SK-N-SH treated with all-trans-retinoic acid at 6 μM for 48 hours (cell line): ENCODE measurements around the gene PRAF2.

Source experiments
- ATAC-seq: fragments of 200-7000 bp; cut with Tn5 transposase; 3 replicates; pipeline ENCODE4 v1.9.1; 2020; ENCODE audit warnings: mild to moderate bottlenecking, moderate library complexity
- ARNTL ChIP-seq: fragments of 450-650 bp; formaldehyde crosslinking; IDR thresholded peaks from 2 replicates; pipeline ENCODE4 v1.5.0; 2020; ENCODE audit warnings: low read depth, mild to moderate bottlenecking, moderate library complexity, borderline replicate concordance
- BACH2 ChIP-seq: fragments of 250-450 bp; sonication (Bioruptor Pico); IDR thresholded peaks from 2 replicates; pipeline ENCODE4 v1.9.0; 2021; ENCODE audit warnings: mild to moderate bottlenecking, borderline replicate concordance
- CREB5 ChIP-seq: fragments of 250-450 bp; sonication (Bioruptor Pico); IDR thresholded peaks from 2 replicates; pipeline ENCODE4 v1.5.1; 2020; ENCODE audit warnings: low read depth, mild to moderate bottlenecking, moderate library complexity
- CSDC2 ChIP-seq: fragments of 250-450 bp; sonication (Bioruptor Pico); IDR thresholded peaks from 2 replicates; pipeline ENCODE4 v1.5.0; 2020; ENCODE audit warnings: mild to moderate bottlenecking, moderate library complexity
- CSRNP3 ChIP-seq: fragments of 250-450 bp; sonication (Bioruptor Pico); IDR thresholded peaks from 2 replicates; pipeline ENCODE4 v1.5.1; 2021; ENCODE audit warnings: mild to moderate bottlenecking, moderate library complexity
- ESRRG ChIP-seq: fragments of 250-450 bp; sonication (Bioruptor Pico); IDR thresholded peaks from 2 replicates; pipeline ENCODE4 v1.6.1; 2021; ENCODE audit warnings: mild to moderate bottlenecking
- GLIS3 ChIP-seq: fragments of 250-450 bp; sonication (Bioruptor Pico); IDR thresholded peaks from 2 replicates; pipeline ENCODE4 v1.5.0; 2020; ENCODE audit warnings: mild to moderate bottlenecking, moderate library complexity
- ISL1 ChIP-seq: fragments of 250-450 bp; sonication (Bioruptor Pico); IDR thresholded peaks from 2 replicates; pipeline ENCODE4 v2.1.2; 2022; ENCODE audit warnings: mild to moderate bottlenecking, moderate library complexity
- OSR1 ChIP-seq: fragments of 250-450 bp; sonication (Bioruptor Pico); IDR thresholded peaks from 2 replicates; pipeline ENCODE4 v1.8.0; 2022; ENCODE audit warnings: moderate library complexity, mild to moderate bottlenecking, inconsistent platforms
- PATZ1 ChIP-seq: fragments of 250-450 bp; sonication (Bioruptor Pico); IDR thresholded peaks from 2 replicates; pipeline ENCODE4 v1.8.0; 2020; ENCODE audit warnings: mild to moderate bottlenecking, moderate library complexity, borderline replicate concordance
- POU6F1 ChIP-seq: fragments of 250-450 bp; sonication (Bioruptor Pico); IDR thresholded peaks from 2 replicates; pipeline ENCODE4 v1.8.0; 2021; ENCODE audit warnings: low read depth, mild to moderate bottlenecking, moderate library complexity, borderline replicate concordance
- PPARA ChIP-seq: fragments of 250-450 bp; sonication (Bioruptor Pico); IDR thresholded peaks from 2 replicates; pipeline ENCODE4 v1.5.0; 2020; ENCODE audit warnings: mild to moderate bottlenecking, borderline replicate concordance
- RARB ChIP-seq: fragments of 250-450 bp; sonication (Bioruptor Pico); IDR thresholded peaks from 2 replicates; pipeline ENCODE4 v1.8.0; 2021; ENCODE audit warnings: mild to moderate bottlenecking, moderate library complexity
- SNAI2 ChIP-seq: fragments of 250-450 bp; sonication (Bioruptor Pico); IDR thresholded peaks from 2 replicates; pipeline ENCODE4 v1.5.0; 2020; ENCODE audit warnings: mild to moderate bottlenecking, moderate library complexity
- TCF4 ChIP-seq: fragments of 250-450 bp; sonication (Bioruptor Pico); IDR thresholded peaks from 2 replicates; pipeline ENCODE4 v1.8.0; 2021; ENCODE audit warnings: mild to moderate bottlenecking, moderate library complexity, borderline replicate concordance
- TOX ChIP-seq: fragments of 250-450 bp; sonication (Bioruptor Pico); IDR thresholded peaks from 2 replicates; pipeline ENCODE4 v1.8.0; 2021; ENCODE audit warnings: mild to moderate bottlenecking, moderate library complexity, borderline replicate concordance
- TSHZ2 ChIP-seq: fragments of 250-450 bp; sonication (Bioruptor Pico); IDR thresholded peaks from 2 replicates; pipeline ENCODE4 v1.5.0; 2020; ENCODE audit warnings: mild to moderate bottlenecking, moderate library complexity
- ZFP3 ChIP-seq: fragments of 250-450 bp; sonication (Bioruptor Pico); IDR thresholded peaks from 2 replicates; pipeline ENCODE4 v1.5.0; 2020; ENCODE audit warnings: mild to moderate bottlenecking, moderate library complexity
- ZFP30 ChIP-seq: fragments of 450-650 bp; formaldehyde crosslinking; IDR thresholded peaks from 2 replicates; pipeline ENCODE4 v1.5.0; 2022; ENCODE audit warnings: mild to moderate bottlenecking, moderate library complexity
- ZNF565 ChIP-seq: fragments of 450-650 bp; formaldehyde crosslinking; conservative IDR thresholded peaks from 2 replicates; pipeline ENCODE4 v1.5.0; 2020; ENCODE audit warnings: low read depth, mild to moderate bottlenecking, moderate library complexity
- ZNF70 ChIP-seq: fragments of 450-650 bp; formaldehyde crosslinking; IDR thresholded peaks from 2 replicates; pipeline ENCODE4 v1.5.0; 2020; ENCODE audit warnings: mild to moderate bottlenecking, moderate library complexity
- ZNF8 ChIP-seq: fragments of 450-650 bp; formaldehyde crosslinking; IDR thresholded peaks from 2 replicates; pipeline ENCODE4 v1.5.0; 2020; ENCODE audit warnings: mild to moderate bottlenecking, moderate library complexity

PRAF2 gene

GRCh38 chrX:49070988-49071387, 2.8 kb downstream of the PRAF2 start:
- ATAC-seq, result no peak
- TF ChIP-seq ESRRG (CRISPR knock-in tag) (no peak), TOX (CRISPR knock-in tag) (no peak), ARNTL (CRISPR knock-in tag) (no peak), ZNF8 (CRISPR knock-in tag) (no peak), ZNF70 (CRISPR knock-in tag) (no peak)

GRCh38 chrX:49069038-49069437, 4.8 kb downstream of the PRAF2 start:
- ATAC-seq, result no peak
- no peak for TF ChIP-seq TCF4
- no peak for TF ChIP-seq CSDC2 (CRISPR knock-in tag)
- no peak for TF ChIP-seq ZFP3 (CRISPR knock-in tag)
- no peak for TF ChIP-seq ARNTL (CRISPR knock-in tag)
- no peak for TF ChIP-seq OSR1 (CRISPR knock-in tag)

GRCh38 chrX:49067285-49068120, 6.3 kb downstream of the PRAF2 start:
- ATAC-seq, result no peak; the same call in 2 of the 3 replicates
- no peak for TF ChIP-seq GLIS3 (CRISPR knock-in tag)

- TF ChIP-seq PPARA (CRISPR knock-in tag), result no peak
- TF ChIP-seq GLIS3 (CRISPR knock-in tag), result no peak
- no peak for TF ChIP-seq ZNF8 (CRISPR knock-in tag)
- no peak; the same call in 2 of the 3 replicates for ATAC-seq
Measured at GRCh38 chrX:49066690-49067089, 7.1 kb downstream of the PRAF2 start.

GRCh38 chrX:49066278-49066677, 7.5 kb downstream of the PRAF2 start:
- no peak for TF ChIP-seq SNAI2 (CRISPR knock-in tag)
- no peak for TF ChIP-seq ZFP30 (CRISPR knock-in tag)
- TF ChIP-seq PPARA (CRISPR knock-in tag), result no peak
- no peak for TF ChIP-seq ZNF70 (CRISPR knock-in tag)
- TF ChIP-seq GLIS3 (CRISPR knock-in tag), result no peak
- TF ChIP-seq ESRRG (CRISPR knock-in tag), result no peak
- TF ChIP-seq CSDC2 (CRISPR knock-in tag), result no peak
- no peak for TF ChIP-seq RARB
- TF ChIP-seq TOX (CRISPR knock-in tag), result no peak
- no peak for TF ChIP-seq ZNF8 (CRISPR knock-in tag)
- TF ChIP-seq POU6F1 (CRISPR knock-in tag), result no peak
- no peak for TF ChIP-seq ZNF565 (CRISPR knock-in tag)
- TF ChIP-seq CREB5 (CRISPR knock-in tag), result no peak
- no peak for TF ChIP-seq TSHZ2
- TF ChIP-seq ZFP3 (CRISPR knock-in tag), result no peak
- no peak for TF ChIP-seq CSRNP3 (CRISPR knock-in tag)
- TF ChIP-seq BACH2 (CRISPR knock-in tag), result no peak
- TF ChIP-seq ISL1 (CRISPR knock-in tag), result no peak
- TF ChIP-seq ARNTL (CRISPR knock-in tag), result no peak
- no peak for TF ChIP-seq PATZ1
- ATAC-seq, result no peak
